ENCODE measurements around the gene S100A6.

GRCh38 chr1:153557877-153558276 is 22.1 kb upstream of the S100A6 start:
- TF ChIP-seq EZH2 (IDR thresholded peaks at IDR 0.05; ENCODE audit: borderline replicate concordance, low read length) (no peak), CTCF (IDR thresholded peaks at IDR 0.05; ENCODE audit: low read length) (no peak)
